ENCODE data around the gene HIPK4. TPM values are rescaled to one million over a fixed set of nuclear protein-coding genes. Genes with fewer than 3 reads are reported as not detected.

Gene HIPK4
- total and polyA plus RNA-seq, 9 of the 15 experiments (the other 6 are each of a cell fraction or from before 2014, with no cell fraction given) = 0.06 to 0.09 TPM; not detected in 7

DNA sequence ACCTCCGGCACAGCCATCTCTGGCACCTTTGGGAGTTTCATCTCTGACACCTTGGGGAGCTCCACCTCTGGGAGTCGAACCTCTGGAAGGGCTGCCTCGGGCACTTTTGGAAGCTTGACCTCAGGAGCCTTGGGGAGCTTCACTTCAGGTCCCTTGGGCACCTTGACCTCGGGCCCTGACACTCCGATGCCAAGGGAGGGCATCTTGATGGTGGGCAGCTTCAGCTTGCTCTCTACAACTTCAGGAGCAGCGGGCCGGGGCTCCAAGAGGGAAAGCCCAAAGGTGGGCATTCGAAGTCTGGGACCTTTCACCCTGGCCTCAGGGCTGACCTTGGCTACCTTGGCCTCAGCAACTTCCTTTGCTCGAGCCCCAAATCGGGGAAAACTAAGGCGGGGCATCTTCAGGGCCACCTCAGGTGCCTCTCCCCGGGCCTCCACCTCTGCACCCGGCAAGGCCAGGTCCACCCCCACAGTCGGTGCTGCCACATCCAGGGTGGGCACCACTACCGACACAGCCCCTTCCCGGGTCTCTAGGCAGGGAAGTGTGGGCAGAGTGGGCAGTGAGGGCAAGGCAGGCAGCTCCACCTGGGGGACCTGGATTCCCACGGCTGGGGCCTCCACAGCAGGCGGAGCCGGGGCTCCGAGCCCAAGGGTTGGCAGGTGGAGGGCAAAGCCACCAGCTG is 7.0 kb upstream of the HIPK4 start:
- 33% methylated on average over 19 of the region's 20 CpGs for WGBS (ENCODE audit: insufficient coverage, low coverage, missing lambda C conversion rate)
- H3K27ac ChIP-seq (ENCODE audit: extremely low read depth, low read depth, low read length) = no peak overlapping the region
- CTCF ChIA-PET (ENCODE audit: low intra/inter-chr PET ratio) = no interaction called here
- TF ChIP-seq CBX3 (IDR thresholded peaks at IDR 0.05; ENCODE audit: borderline replicate concordance in 1 of 2, low read length in 2 of 2) (no peak), NCOA2 (IDR thresholded peaks at IDR 0.05; ENCODE audit: partially characterized antibody in 2 of 2) (no peak), CHD7 (IDR thresholded peaks at IDR 0.05; ENCODE audit: low read depth, low read length) (no peak), IRF2 (CRISPR knock-in tag; IDR thresholded peaks at IDR 0.05) (no peak), RCOR1 (IDR thresholded peaks at IDR 0.05; ENCODE audit: borderline replicate concordance in 1 of 2, low read depth in 2 of 2, low read length in 2 of 2) (no peak), LCOR (CRISPR knock-in tag; IDR thresholded peaks at IDR 0.05) (no peak), BRD9 (IDR thresholded peaks at IDR 0.05; ENCODE audit: low read depth, partially characterized antibody) (no peak), DDX20 (tag; IDR thresholded peaks at IDR 0.05; ENCODE audit: low read depth) (no peak), CREM (IDR thresholded peaks at IDR 0.05; ENCODE audit: low read depth) (no peak), GATAD2A (IDR thresholded peaks at IDR 0.05) (no peak), GATA2 (CRISPR knock-in tag; IDR thresholded peaks at IDR 0.05) (no peak), ZNF764 (CRISPR knock-in tag; IDR thresholded peaks at IDR 0.05; ENCODE audit: low read depth) (no peak)

More for the DNA sequence above, 7.0 kb upstream of the HIPK4 start:
- 0 out of 2 replicates have a peak, but pooled peaks cover 5% of the 10 kb centered on the region for H4K20me1 ChIP-seq (replicated peaks; ENCODE audit: control insufficient read depth, insufficient read depth, low read length)
- H3K9me3 ChIP-seq (replicated peaks; ENCODE audit: control insufficient read depth, insufficient read depth, low read depth, low read length) = no peaks in the 10 kb centered on the region
- FAIRE-seq = no peak
- no TSS peak for BruUV-seq (replicated peaks)
- H3K4me2 ChIP-seq (ENCODE audit: insufficient read depth, low read length) = no peak overlapping the region
- H3K36me3 ChIP-seq (ENCODE audit: control insufficient read depth, insufficient read depth, low read length) = no peaks in the 10 kb centered on the region
- H3K9me1 ChIP-seq (ENCODE audit: control insufficient read depth, insufficient read depth, low read length) = no peaks in the 10 kb centered on the region
- H2AFZ ChIP-seq (ENCODE audit: low read depth, low read length) = no peak overlapping the region
- POLR2A ChIA-PET = interaction anchor here (0.6 to 2.2 kb wide), 7 partner anchors 10 to 68 kb away, joined by 3 to 6 read pairs (median 4); no protein-coding TSS in a partner anchor
- H3K9ac ChIP-seq (ENCODE audit: insufficient read depth in 1 of 2, low read depth in 2 of 2, low read length in 2 of 2) = peak overlapping the region in 1 of 2 experiments; percentile 64; a peak in 2 of 4 replicates
- peaks cover 18 to 34% of the 10 kb centered on the region in 2 experiments for H3K27me3 ChIP-seq (ENCODE audit: control insufficient read depth in 2 of 2, insufficient read depth in 2 of 2, low read length in 2 of 2)
- no peak for ATAC-seq
- no peaks in the 10 kb centered on the region for H3K79me2 ChIP-seq (ENCODE audit: control insufficient read depth, insufficient read depth, low read length)
- intact Hi-C loops (cut with micrococcal nuclease) (no loop called here), in situ Hi-C loops (cut with MboI) (no loop called here)
- H3K4me3 ChIP-seq = no peak overlapping the region
- H3K4me1 ChIP-seq (replicated peaks in 1 of 2; ENCODE audit: control insufficient read depth in 2 of 2, insufficient read depth in 2 of 2, low read length in 2 of 2) = peaks cover 17 to 52% of the 10 kb centered on the region in 2 experiments
- no peak for DNase-seq (ENCODE audit: extremely low read depth in 1 of 4, low spot score in 3 of 4)

All from K562 (cell line).